ENCODE results near the gene CDH12.
"Not testable (repeated sequence)": the region's sequence is repeated elsewhere in the genome, so short reads cannot be mapped to it uniquely, and the experiment has no call there.

The CDH12 gene

DNA sequence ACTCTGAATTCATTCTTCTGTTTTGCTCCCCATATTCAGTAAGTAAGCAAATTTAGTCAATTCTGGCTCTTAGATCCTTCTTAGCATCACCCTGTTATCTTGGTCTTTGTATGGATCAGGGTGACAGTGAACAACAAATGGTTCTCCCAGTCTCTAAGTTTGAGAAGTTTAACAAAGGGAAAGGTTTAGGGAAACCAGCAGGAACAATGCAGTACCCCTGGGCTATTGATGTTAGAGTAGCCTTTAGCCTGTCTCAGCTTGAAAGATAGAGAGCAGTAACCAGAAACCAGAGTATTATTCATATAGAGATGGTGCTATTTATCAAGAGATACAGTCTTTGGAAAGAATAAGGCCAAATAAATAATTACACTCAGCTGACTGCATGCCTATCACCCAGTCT is 241.8 kb downstream of the CDH12 start:
- DNase-seq (ENCODE audit: low read depth in 1 of 2, low spot score in 1 of 2) = no peak
- Histone ChIP-seq H3K27ac (replicated peaks) (no peak overlapping the region), H3K4me3 (replicated peaks; ENCODE audit: insufficient read depth, low read length) (no peak overlapping the region), H3K27me3 (ENCODE audit: insufficient read depth, poor library complexity, severe bottlenecking) (no peaks in the 10 kb centered on the region)
- no peak for TF ChIP-seq GABPA (IDR thresholded peaks at IDR 0.05; ENCODE audit: low read depth)
- TF ChIP-seq, protein P1, sequence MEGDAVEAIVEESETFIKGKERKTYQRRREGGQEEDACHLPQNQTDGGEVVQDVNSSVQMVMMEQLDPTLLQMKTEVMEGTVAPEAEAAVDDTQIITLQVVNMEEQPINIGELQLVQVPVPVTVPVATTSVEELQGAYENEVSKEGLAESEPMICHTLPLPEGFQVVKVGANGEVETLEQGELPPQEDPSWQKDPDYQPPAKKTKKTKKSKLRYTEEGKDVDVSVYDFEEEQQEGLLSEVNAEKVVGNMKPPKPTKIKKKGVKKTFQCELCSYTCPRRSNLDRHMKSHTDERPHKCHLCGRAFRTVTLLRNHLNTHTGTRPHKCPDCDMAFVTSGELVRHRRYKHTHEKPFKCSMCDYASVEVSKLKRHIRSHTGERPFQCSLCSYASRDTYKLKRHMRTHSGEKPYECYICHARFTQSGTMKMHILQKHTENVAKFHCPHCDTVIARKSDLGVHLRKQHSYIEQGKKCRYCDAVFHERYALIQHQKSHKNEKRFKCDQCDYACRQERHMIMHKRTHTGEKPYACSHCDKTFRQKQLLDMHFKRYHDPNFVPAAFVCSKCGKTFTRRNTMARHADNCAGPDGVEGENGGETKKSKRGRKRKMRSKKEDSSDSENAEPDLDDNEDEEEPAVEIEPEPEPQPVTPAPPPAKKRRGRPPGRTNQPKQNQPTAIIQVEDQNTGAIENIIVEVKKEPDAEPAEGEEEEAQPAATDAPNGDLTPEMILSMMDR (IDR thresholded peaks at IDR 0.05; ENCODE audit: insufficient read depth, low read length) = no peak
- TF ChIP-seq REST (IDR thresholded peaks at IDR 0.05; ENCODE audit: insufficient replicate concordance, low read depth) = no peak
- no peak for TF ChIP-seq POLR2AphosphoS5 (IDR thresholded peaks at IDR 0.05; ENCODE audit: low read depth)
- no peak for TF ChIP-seq SPI1 (IDR thresholded peaks at IDR 0.05; ENCODE audit: borderline replicate concordance, low read depth)

DNA sequence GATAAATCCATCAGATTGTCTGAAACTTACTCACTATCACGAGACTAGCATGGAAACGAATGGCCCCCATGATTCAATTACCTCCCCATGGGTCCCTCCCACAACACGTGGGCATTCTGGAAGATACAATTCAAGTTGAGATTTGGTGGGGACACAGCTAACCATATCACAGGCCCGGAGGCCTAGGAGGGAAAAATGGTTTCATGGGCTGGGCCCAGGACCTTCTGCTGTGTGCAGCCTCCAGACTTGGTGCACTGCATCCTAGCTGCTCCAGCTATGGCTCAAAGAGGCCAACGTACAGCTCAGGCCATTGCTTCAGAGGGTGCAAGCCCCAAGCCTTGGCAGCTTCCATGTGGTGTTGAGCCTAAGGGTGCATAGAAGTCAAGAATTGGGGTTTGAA is 245.6 kb downstream of the CDH12 start:
- not testable (repeated sequence) for H3K4me3 ChIP-seq (replicated peaks; ENCODE audit: insufficient read depth, low read length); H3K27me3 ChIP-seq (ENCODE audit: insufficient read depth, poor library complexity, severe bottlenecking); DNase-seq (ENCODE audit: low read depth in 1 of 2, low spot score in 1 of 2); H3K27ac ChIP-seq (replicated peaks)

- H3K27me3 ChIP-seq (ENCODE audit: insufficient read depth, poor library complexity, severe bottlenecking) = no peaks in the 10 kb centered on the region
- TF ChIP-seq SPI1 (IDR thresholded peaks at IDR 0.05; ENCODE audit: borderline replicate concordance, low read depth) (no peak), POLR2AphosphoS5 (IDR thresholded peaks at IDR 0.05; ENCODE audit: low read depth) (no peak), REST (IDR thresholded peaks at IDR 0.05; ENCODE audit: insufficient replicate concordance, low read depth) (no peak)
- TF ChIP-seq, protein P1 (IDR thresholded peaks at IDR 0.05; ENCODE audit: insufficient read depth, low read length) = no peak
- H3K27ac ChIP-seq (replicated peaks) = no peak overlapping the region
- H3K4me3 ChIP-seq (replicated peaks; ENCODE audit: insufficient read depth, low read length) = no peak overlapping the region
- no peak for DNase-seq (ENCODE audit: low read depth in 1 of 2, low spot score in 1 of 2)
These were observed 247.7 kb downstream of the CDH12 start for GRCh38 chr5:22605473-22605872.

DNA sequence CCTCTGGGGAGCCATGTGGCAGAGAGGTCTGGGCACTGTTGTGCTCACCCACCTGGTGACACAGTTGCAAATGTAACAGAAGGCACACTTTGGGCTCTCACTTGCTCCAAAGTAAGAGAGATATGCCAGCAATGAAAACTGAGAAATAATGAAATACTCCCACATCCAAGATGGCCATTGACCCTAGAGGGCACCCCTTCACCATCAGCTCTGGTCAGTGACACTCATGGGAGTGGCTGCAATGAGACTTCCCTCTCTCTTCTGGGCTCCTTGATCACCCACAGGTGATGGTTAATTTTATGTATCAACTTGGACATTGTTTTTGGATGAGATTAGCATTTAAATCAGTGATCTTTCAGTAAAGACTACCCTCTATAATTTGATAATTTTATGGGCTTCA is 248.4 kb downstream of the CDH12 start:
- Histone ChIP-seq H3K27me3 (ENCODE audit: insufficient read depth, poor library complexity, severe bottlenecking) (no peaks in the 10 kb centered on the region), H3K27ac (replicated peaks) (no peak overlapping the region), H3K4me3 (replicated peaks; ENCODE audit: insufficient read depth, low read length) (no peak overlapping the region)
- TF ChIP-seq, protein P1 (IDR thresholded peaks at IDR 0.05; ENCODE audit: insufficient read depth, low read length) = no peak
- no peak for TF ChIP-seq SPI1 (IDR thresholded peaks at IDR 0.05; ENCODE audit: borderline replicate concordance, low read depth)
- TF ChIP-seq POLR2AphosphoS5 (IDR thresholded peaks at IDR 0.05; ENCODE audit: low read depth) = no peak
- TF ChIP-seq REST (IDR thresholded peaks at IDR 0.05; ENCODE audit: insufficient replicate concordance, low read depth) = no peak
- no peak for TF ChIP-seq GABPA (IDR thresholded peaks at IDR 0.05; ENCODE audit: low read depth)
- no peak for DNase-seq (ENCODE audit: low read depth in 1 of 2, low spot score in 1 of 2)
